Skin epidermis (tissue), 12 donors: ENCODE measurements around the gene PLA2G2C.

Experiments used
- H3K27ac ChIP-seq, 21 experiments: fragments of 200-600 bp; sonication (generic) in 11 of 21; one replicate each; pipeline ENCODE4 v1.5.0; 2020; ENCODE audit warnings: mild to moderate bottlenecking in 3 of 21, inconsistent platforms in 2 of 21, moderate library complexity in 2 of 21
- H3K4me3 ChIP-seq, 7 experiments: fragments of 200-600 bp; sonication (generic) in 2 of 7; one replicate each; pipeline ENCODE4 v1.5.0; 2020; ENCODE audit warnings: inconsistent platforms in 2 of 7, mild to moderate bottlenecking in 2 of 7, moderate library complexity in 1 of 7

PLA2G2C gene

DNA sequence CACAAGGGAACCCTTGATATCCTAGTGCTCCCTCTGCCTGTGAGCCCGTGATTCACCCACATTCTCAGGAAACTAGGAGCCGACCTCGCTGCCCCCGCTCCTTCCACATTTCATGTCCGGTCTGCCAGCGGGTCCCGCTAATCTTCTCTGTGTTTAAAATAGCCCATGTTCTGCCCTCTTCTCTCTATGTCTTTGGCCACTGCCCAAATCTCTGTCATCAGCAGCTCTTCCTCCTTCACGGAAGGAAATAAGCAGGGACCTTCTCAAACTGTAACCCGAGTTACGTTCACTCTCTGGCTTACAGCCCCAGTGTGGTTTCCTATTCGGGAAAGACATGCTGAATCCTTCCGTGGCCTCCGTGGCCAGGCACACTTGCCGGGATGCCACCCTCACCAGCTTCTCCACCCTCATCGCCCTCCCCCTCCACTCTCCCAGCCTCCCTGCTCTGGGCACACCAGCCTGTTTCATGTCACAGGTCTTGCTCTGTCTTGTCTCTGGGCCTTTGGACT lies 21.6 kb downstream of the PLA2G2C start:
- H3K4me3 ChIP-seq = no peak overlapping the region
- no peak overlapping the region for H3K27ac ChIP-seq

DNA sequence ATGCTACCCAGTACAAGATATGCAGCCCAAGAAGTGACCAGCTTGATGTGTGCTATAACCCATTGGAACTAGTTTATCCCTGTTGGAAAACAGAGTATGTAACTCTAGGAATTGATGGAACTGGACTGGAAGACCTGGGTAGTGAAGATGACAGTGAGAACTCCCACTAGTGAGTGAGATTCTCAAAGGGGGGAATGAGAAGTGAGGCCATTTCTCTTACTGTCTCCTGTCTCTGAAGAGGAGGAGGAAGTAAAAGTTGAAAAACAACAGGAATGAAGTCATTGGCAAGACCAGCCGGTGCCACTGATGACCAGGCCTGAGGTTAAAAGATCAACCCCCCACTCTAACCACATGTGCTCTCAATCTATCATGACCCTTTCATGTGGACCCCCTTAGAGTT lies 26.3 kb downstream of the PLA2G2C start:
- no peak overlapping the region for H3K27ac ChIP-seq
- H3K4me3 ChIP-seq = no peak overlapping the region

DNA sequence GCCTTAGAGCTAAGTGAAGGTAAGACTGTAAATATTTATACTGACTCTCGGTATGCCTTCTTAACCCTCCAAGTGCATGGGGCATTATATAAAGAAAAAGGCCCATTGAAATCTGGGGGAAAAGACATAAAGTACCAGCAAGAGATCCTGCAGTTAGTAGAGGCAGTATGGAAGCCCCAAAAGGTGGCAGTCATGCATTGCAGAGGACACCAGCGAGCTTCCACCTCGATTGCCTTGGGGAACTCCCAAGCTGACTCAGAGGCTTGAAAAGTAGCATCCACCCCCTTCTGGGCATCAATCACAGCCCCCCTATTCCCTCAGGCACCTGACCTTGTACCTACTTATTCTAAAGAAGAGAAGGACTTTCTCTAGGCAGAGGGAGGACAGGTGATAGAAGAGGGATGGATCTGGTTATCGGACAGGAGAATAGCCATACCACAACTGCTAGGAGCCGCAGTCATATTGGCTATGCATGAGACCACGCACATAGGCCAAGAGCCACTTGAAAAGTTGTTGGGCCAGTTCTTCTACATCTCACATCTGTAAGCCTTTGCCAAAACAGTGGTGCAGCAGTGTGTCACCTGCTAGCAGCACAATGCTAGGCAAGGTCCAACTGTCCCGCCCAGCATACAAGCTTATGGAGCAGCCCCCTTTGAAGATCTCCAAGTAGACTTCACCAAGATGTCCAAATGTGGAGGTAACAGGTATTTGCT lies 27.8 kb downstream of the PLA2G2C start:
- no peak overlapping the region for H3K27ac ChIP-seq
- no peak overlapping the region for H3K4me3 ChIP-seq

DNA sequence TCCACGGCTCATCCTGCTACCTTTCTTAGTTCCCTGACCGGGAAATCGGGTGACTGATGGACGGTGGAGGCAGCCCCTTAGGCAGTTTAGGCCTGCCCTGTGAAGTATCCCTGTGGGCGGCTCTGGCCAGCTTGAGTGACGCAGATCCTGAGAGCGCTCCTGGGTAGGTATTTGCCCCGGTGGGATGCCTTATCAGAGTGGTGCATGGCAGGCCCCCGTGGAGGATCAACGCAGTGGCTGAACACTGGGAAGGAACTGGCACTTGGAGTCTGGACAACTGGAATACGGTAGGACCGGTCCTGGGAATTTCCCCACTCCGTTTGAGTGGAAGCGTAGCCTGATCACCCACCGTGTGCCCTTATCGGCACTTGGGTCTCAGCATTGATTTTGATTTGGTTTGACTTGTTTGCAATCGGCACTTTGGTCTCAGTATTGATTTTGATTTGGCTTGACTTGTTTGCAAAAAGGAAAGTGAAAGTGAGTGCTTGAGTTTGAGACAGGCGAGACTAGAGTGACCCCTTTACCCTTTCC lies 32.0 kb downstream of the PLA2G2C start:
- H3K4me3 ChIP-seq = no peak overlapping the region

DNA sequence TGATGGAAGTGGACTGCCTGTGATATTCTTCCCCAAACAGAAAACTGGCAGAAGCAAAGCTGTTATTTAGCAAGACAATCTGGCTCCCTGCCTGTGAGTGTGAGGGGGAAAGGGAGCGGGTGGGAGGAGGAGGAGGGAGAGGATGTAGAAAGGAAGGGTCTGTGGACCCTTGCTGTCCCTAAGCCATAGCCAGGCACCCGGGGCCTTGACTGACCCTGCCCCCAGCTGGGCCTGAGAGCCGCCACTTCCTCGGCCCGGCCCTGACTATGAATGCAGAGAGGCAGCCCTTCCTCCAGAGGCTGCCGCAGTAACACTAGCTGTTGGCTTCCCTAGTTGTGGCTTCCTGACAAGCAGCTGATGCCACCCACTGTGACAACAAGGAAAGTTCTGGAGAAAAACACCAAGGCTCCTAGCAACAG lies 33.3 kb downstream of the PLA2G2C start:
- no peak overlapping the region for H3K4me3 ChIP-seq
- peak overlapping the region in 16 of 21 experiments; percentile 11 to 84 (median 56) for H3K27ac ChIP-seq

More for the DNA sequence above, 32.0 kb downstream of the PLA2G2C start:
- H3K27ac ChIP-seq = peak overlapping the region in 6 of 21 experiments; percentile 4 to 81 (median 24)

DNA sequence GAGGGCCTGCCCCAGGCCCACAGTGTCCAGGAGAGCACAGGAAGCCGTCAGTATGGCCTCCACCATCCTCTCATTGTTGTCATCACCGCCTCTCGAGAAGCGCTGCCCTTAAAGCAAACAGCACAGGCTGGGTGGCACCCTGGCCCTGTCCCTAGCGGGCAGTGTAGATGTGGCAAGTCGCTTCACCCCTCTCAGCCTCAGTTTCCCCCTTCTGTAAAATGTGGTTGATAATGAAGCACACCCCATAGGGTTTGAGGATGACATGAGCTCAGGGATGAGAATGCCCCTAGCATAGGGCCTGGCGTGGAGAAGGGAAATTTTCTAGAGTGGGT lies 33.8 kb downstream of the PLA2G2C start:
- H3K27ac ChIP-seq = peak overlapping the region in 16 of 21 experiments; percentile 11 to 84 (median 56)
- no peak overlapping the region for H3K4me3 ChIP-seq

DNA sequence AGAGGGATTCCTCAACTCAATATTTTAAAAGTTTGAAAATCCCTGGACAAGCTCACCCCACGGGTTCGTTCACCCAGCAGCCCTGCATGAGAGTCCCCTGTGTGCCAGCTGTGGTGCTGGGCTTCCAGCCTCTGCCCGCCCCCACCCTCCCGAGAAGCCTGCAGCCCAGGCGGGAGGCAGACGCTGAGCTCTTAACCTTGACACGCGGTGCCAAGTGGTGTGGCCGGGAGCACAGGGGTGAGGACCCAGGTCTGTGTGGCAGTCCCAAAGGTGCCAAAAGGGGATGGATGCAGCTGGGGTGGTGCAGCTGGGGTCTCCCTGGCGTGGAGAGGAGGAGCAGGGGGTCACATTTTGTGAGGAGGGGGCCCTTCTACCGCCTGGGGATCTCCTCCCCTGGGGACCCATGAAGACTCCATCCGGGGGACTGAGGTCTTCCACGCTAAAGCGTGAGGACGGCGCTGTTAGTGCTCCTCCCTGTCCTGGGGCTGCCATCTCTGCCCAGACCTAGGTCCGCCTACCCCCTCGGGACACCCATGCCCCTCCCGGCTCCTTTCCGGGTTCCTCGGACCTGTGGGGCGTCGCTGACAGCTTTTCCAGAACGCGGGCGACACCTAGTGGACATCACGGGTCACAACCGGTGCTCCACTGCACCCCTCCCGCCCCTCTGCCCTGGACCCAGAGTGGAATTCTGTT lies 34.3 kb downstream of the PLA2G2C start:
- H3K27ac ChIP-seq = peak overlapping the region in 17 of 21 experiments; percentile 11 to 84 (median 56)
- peak overlapping the region in 6 of 7 experiments; percentile 3 to 30 (median 22) for H3K4me3 ChIP-seq

DNA sequence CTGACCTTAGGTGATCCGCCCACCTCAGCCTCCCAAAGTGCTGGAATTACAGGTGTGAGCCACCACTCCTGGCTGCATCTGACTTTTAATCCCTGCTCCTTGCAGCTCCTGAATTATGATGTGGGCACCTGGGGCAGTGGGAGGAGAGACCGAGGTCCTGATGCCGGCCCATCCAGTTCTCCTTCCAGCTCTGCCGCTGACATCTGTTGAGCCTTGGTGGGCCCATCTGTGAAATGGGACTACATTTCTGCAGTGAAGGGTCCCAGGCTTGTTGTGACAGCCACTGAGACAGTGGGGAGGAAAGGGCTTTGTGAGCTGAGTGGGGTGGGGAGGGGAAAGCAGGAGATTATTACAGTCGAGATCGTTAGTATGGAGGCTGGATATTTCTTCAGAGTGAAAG lies 35.3 kb downstream of the PLA2G2C start:
- Histone ChIP-seq H3K27ac (no peak overlapping the region), H3K4me3 (no peak overlapping the region)

DNA sequence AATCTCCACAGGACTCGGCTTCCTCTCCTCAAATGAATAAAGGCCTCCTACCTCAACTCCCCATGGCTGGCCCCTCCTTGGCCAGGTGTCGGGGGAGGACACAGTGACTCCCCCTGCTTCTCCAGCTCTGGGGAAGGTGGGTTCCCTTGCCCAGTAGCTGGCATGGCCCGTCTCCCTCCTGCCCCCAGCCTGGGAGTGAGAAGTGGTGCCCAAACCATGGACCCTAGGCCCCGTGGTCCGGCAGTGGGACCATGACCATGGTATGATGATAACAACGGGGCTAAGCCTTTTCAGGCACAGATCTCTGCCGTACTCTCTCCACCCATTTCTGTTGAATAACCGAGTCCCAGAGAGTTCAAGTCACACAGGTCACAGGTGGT lies 36.0 kb downstream of the PLA2G2C start:
- H3K27ac ChIP-seq = no peak overlapping the region
- no peak overlapping the region for H3K4me3 ChIP-seq

DNA sequence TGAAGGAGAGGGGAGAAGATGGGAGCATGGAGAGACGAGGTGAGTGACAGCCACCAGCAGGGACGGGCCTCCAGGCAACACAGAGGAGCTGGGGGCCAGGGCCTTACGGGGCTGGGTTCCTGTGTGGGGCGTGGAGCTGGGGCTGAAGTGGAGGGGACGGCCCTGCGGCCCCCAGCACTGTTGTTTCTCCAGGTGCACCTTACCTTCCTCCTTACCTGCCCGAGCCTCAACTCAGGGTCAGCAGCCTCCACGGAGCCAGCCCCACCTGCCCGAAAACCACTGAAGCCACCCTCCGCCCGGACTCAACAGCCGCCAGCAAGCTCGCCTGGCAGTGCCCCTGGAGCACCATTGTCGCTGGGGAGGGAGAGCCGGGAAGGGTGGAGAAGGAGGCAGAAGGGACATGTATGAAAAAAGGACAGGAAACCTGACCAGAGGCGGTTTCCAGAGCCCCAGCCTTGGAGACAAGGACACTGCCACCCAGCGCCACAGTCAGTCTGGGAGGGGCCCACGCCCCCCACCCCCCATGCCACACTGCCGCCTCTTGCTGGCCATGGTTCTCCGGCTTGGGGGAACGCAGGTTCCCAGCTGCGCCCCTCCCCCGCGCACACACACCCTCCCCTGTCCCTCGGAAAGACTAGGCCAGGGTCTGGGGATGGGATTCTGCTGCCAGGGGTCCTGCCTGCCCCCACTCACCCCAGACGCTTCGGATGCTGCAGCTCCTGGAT lies 36.6 kb downstream of the PLA2G2C start:
- Histone ChIP-seq H3K27ac (no peak overlapping the region), H3K4me3 (no peak overlapping the region)

DNA sequence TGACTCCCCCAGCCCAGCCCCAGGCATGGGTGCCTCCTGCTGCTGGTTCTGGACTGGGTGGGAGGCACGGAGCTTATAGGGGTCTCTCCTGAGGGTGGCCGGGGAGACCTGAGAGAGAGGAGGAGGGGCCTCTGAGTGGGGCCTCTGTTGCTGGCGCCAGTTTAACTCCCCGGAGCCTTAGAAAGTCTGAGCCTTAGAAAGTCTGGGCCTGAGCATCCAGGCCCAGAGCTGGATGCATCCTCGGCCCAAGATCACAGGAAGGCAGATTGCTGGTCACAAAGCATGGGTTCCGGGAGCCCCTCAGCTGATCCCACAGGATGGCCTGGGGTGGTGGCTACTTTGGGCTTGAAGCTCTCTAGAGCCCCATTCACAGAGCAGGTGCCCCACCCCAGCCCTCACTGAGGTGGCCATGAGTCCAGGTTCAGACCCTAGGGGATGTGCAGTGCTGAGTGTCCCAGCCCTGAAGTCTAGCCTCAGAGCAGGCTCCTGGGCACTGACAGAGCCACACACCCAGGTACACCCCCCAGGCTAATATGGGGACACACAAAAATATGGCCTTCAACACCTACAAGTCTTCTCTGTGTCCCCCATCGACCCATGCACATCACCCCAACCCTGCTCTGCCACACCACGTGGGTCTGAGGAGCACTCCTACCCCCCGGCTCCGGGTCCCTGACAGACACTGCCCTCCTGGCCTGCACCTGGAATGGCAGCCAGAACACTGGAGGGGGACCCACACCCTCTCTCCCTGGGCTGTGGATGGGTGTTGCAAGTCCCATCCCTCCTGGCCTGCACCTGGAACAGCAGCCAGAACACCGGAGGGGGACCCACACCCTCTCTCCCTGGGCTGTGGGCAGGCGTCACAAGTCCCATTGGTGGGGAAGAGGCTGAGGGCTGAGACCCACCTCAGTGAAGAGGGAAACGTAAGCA lies 37.5 kb downstream of the PLA2G2C start:
- Histone ChIP-seq H3K27ac (no peak overlapping the region), H3K4me3 (no peak overlapping the region)

DNA sequence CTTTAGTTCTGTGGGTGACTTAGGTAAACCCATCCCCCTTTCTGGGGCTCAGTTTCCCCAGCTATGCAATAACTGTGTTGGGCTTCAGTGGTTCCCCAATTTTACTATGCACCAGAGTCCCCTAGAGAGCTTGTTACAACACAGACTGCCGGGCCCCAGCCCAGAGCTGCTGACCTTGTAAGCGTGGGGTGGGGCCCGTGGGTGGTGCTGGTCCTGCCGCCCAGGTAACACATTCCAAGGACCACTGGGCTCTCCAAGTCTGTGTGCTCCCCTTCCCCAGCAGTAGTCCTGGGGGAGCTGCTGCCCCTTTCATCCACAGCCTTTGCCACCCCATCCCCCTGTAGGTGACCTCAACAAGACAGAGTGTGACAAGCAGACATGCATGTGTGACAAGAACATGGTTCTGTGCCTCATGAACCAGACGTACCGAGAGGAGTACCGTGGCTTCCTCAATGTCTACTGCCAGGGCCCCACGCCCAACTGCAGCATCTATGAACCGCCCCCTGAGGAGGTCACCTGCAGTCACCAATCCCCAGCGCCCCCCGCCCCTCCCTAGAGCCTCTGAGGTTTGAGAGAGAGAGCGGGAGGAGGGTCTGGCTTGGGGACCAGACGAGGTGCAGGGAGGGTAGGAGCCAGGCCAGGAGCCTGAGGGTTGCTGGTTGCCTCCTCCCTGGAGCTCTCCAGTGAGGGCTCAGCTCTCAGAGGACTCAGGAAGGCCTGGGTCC lies 38.3 kb downstream of the PLA2G2C start:
- H3K4me3 ChIP-seq = no peak overlapping the region

DNA sequence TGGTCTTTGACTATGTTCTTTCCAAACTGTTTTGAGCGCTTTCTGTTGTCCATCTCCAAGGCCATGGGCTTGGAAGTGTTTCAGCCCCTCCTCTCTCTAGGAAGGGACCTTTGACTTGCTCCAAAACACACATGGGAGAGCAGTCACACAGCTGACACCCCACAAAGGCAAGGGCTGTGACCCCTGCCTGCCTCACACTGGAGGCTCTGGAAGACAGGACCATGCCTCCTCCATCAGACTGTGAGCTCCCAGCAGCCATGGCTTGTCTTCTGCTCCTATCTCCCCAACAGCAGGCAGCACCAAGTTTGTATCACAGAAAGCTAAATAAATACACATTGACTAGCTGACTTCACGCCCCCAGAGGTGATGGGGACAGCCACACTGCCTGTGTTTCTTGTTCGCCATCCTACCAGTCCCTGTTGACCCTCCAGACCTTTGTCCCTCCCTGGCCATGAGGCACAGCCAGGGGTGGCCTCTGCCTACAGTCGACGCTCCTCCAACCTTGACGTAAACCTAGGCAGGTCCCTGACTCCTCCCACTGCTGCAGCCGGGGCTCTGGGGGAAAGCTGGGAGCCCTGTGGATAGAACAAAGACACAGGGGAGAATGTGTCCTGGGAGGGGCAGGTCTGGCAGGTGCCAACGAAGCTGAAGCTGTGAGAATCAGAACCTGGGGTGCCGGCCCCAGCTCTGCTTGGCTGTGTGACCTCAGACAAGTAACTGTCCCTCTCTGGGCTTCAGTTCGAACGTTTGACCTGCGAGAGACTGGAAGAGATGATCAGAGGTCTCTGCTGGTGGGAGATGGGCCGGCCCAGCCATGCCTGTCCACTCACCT lies 42.4 kb downstream of the PLA2G2C start:
- no peak overlapping the region for H3K27ac ChIP-seq

More for the DNA sequence above, 38.3 kb downstream of the PLA2G2C start:
- H3K27ac ChIP-seq = no peak overlapping the region

DNA sequence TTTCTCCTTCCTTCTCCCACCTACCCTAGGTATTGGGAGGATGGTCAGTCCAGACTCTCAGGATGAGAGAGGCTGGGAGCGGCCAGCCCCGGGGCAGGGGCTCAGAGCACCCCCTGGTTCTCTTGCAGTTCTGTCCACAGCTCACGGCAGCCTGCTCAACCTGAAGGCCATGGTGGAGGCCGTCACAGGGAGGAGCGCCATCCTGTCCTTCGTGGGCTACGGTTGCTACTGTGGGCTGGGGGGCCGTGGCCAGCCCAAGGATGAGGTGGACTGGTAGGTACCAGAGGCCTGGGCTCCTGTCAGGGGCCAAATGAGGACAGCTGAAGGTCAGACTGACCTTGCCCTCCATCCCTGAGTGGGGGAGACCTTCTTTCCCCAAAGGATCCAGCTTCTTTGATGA lies 43.0 kb downstream of the PLA2G2C start:
- H3K27ac ChIP-seq = no peak overlapping the region
- no peak overlapping the region for H3K4me3 ChIP-seq

More for the DNA sequence above, 42.4 kb downstream of the PLA2G2C start:
- H3K4me3 ChIP-seq = no peak overlapping the region

DNA sequence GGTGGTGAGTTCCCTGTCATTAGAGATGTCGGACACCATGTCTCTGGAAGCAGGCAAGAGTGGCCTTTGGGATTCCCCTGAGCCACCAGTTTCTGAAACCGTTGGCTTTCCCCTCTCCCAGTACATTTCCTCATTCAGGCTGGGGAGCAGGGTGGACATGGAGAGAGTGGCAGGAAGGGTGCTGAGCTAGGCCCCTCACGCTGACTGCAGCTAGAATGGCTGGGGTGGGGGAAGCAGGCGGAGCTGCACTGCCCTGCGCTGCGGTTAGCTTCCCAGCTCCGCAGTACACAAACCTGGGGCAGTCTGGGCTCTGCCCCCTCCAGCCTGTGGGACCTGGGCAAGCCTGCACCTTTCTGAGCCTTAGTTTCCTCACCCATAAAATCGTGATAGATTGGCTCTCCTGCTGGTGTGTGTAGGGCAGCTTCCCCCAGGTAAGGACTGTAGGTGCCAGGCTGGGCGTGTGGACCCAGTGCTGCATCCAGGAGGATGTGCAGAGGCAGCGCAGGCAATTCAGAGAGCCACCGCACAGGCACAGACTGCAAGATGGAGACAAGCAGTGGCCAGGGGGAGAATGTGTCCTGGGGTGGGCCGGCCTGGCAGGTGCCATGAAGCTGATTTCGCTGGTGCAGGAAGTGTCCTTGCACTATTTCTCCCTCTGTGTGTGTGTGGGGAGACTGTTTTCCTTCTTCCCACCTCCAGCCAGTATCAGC lies 44.2 kb downstream of the PLA2G2C start:
- Histone ChIP-seq H3K4me3 (no peak overlapping the region), H3K27ac (no peak overlapping the region)

DNA sequence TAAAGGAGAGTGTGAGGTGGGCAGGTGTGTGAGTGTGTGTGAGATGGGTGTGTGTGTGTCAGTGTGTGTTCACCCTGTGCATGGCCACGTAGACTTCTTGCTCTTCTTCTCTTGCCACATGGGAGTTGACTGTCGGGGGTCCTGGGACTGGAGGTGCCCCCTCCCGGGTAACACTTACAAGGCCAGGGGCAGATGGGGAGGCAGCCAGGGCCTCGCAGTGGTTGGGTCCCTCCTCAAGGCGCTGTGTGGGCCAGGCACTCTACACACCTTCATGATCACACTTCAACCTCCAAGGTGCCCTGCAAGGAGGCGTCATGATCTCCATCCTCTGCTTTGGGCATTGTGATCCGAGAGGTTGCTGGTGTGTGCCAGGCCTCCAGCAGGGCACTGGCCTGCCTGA lies 44.9 kb downstream of the PLA2G2C start:
- H3K27ac ChIP-seq = no peak overlapping the region
- no peak overlapping the region for H3K4me3 ChIP-seq

DNA sequence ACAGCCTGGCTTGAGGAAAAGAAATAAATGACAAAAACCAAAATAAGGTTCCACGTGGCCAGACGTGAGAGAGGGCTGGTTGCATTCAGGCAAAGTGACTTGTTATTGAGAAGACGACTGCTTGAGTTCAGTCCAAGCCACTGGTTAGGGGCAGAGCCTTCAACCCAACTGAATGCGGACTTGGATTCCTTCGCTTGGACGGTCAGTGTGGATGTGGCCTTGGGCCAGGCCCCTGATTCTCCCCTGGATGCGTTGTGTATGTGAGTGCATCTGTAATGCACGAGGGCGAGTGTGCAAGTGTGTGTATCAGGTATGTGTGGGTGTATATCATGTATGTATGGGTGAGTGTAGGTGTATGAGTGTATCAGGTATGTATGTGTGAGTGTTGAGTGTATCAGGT lies 45.3 kb downstream of the PLA2G2C start:
- no peak overlapping the region for H3K27ac ChIP-seq

More for the DNA sequence above, 45.3 kb downstream of the PLA2G2C start:
- H3K4me3 ChIP-seq = no peak overlapping the region
